Endodermal cell (in vitro differentiated cells): ENCODE results near the gene ZNF574. TPM values are rescaled to one million over a fixed set of nuclear protein-coding genes. Genes with fewer than 3 reads are reported as not detected.

Experiments
- DNase-seq: peaks from one replicate; pipeline ENCODE4 v3.0.0-alpha.2; 2017
- H3K27ac ChIP-seq: 2 replicates; pipeline ENCODE4 v1.5.1; 2013; ENCODE audit warnings: mild to moderate bottlenecking, low read depth, low read length, moderate library complexity
- H3K27me3 ChIP-seq: 2 replicates; pipeline ENCODE4 v1.6.1; 2013; ENCODE audit warnings: mild to moderate bottlenecking, low read length, moderate library complexity; ENCODE audit not compliant: insufficient read depth, control insufficient read depth, poor library complexity, severe bottlenecking
- H3K36me3 ChIP-seq: 2 replicates; pipeline ENCODE4 v1.7.0; 2013; ENCODE audit warnings: mild to moderate bottlenecking, low read length, moderate library complexity; ENCODE audit not compliant: control insufficient read depth, insufficient read depth
- H3K4me1 ChIP-seq: one replicate; pipeline ENCODE4 v1.7.0; 2013; ENCODE audit warnings: low read length; ENCODE audit not compliant: control insufficient read depth, insufficient read depth
- H3K4me3 ChIP-seq: 2 replicates; pipeline ENCODE4 v1.5.1; 2013; ENCODE audit warnings: mild to moderate bottlenecking, low read length, moderate library complexity
- H3K9ac ChIP-seq: 2 replicates; pipeline ENCODE4 v1.6.1; 2013; ENCODE audit warnings: mild to moderate bottlenecking, low read length, moderate library complexity; ENCODE audit not compliant: poor library complexity, severe bottlenecking; ENCODE audit errors: extremely low read depth
- H3K9me3 ChIP-seq: 2 replicates; pipeline ENCODE4 v1.6.1; 2013; ENCODE audit warnings: mild to moderate bottlenecking, low read length, moderate library complexity; ENCODE audit not compliant: control insufficient read depth
- H3K27ac Mint-ChIP-seq: 2 replicates; pipeline ENCODE4 v1.8.0; 2020; ENCODE audit warnings: mixed read lengths
- H3K27me3 Mint-ChIP-seq: 2 replicates; pipeline ENCODE4 v1.8.0; 2021; ENCODE audit warnings: mild to moderate bottlenecking, mixed read lengths; ENCODE audit not compliant: insufficient read depth
- H3K36me3 Mint-ChIP-seq: 2 replicates; pipeline ENCODE4 v1.8.0; 2020; ENCODE audit warnings: low read depth, mixed read lengths
- H3K4me1 Mint-ChIP-seq: 2 replicates; pipeline ENCODE4 v1.8.0; 2020; ENCODE audit warnings: mixed read lengths
- H3K4me3 Mint-ChIP-seq: 2 replicates; pipeline ENCODE4 v1.8.0; 2020; ENCODE audit warnings: mild to moderate bottlenecking, moderate library complexity, mixed read lengths
- H3K9me3 Mint-ChIP-seq: 2 replicates; pipeline ENCODE4 v1.8.0; 2020; ENCODE audit warnings: mild to moderate bottlenecking, mixed read lengths
- WGBS, 2 experiments: methylation state at CpG; one replicate each; pipeline versions ENCODE4 v1.1.5 to v1.1.7; 2013; ENCODE audit warnings: missing lambda C conversion rate in 2 of 2, mixed read lengths in 1 of 2; ENCODE audit not compliant: insufficient coverage in 1 of 2, insufficient read length in 1 of 2; 5-methylcytosine and 5-hydroxymethylcytosine counted together
- total RNA-seq, 2 donors: library from RNA; stranded (reverse); fragmentation: NEBNext Ultra II Directional in 1 of 2; extraction: Animal tissue kit (Norgen Biotek cat#: 25700) in 1 of 2; gene quantifications; 2 replicates in 1 of 2; 3 replicates in 1 of 2; pipeline ENCODE4 v1.2.1, GENCODE V29; 2021
- TF ChIP-seq, protein P1 (sequence below): fragments of 200-600 bp; sonication (generic); conservative IDR thresholded peaks from 2 replicates; pipeline ENCODE4 v1.5.0; 2021; ENCODE audit warnings: antibody characterized with exemption, mild to moderate bottlenecking

ZNF574 gene
- total RNA-seq, 2 donors from 2014 or later: 20.9 to 22.1 TPM

- H3K27ac Mint-ChIP-seq: no peak overlapping the region
- WGBS, 2 experiments: 92% methylated on average over 5 of the region's 5 CpGs; no CpG with 5 or more reads in 1 of the 2 experiments
- Histone ChIP-seq H3K27me3 (no peaks in the 10 kb centered on the region), H3K9ac (no peak overlapping the region), H3K4me1 (no peaks in the 10 kb centered on the region), H3K36me3 (peaks cover 37% of the 10 kb centered on the region), H3K9me3 (no peaks in the 10 kb centered on the region), H3K27ac (no peak overlapping the region), H3K4me3 (no peak overlapping the region)
- no peaks in the 10 kb centered on the region for H3K9me3 Mint-ChIP-seq
- H3K4me3 Mint-ChIP-seq: no peak overlapping the region
- TF ChIP-seq, protein P1, sequence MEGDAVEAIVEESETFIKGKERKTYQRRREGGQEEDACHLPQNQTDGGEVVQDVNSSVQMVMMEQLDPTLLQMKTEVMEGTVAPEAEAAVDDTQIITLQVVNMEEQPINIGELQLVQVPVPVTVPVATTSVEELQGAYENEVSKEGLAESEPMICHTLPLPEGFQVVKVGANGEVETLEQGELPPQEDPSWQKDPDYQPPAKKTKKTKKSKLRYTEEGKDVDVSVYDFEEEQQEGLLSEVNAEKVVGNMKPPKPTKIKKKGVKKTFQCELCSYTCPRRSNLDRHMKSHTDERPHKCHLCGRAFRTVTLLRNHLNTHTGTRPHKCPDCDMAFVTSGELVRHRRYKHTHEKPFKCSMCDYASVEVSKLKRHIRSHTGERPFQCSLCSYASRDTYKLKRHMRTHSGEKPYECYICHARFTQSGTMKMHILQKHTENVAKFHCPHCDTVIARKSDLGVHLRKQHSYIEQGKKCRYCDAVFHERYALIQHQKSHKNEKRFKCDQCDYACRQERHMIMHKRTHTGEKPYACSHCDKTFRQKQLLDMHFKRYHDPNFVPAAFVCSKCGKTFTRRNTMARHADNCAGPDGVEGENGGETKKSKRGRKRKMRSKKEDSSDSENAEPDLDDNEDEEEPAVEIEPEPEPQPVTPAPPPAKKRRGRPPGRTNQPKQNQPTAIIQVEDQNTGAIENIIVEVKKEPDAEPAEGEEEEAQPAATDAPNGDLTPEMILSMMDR: no peak
- DNase-seq: no peak
- no peaks in the 10 kb centered on the region for H3K27me3 Mint-ChIP-seq
- peaks cover 43% of the 10 kb centered on the region for H3K36me3 Mint-ChIP-seq
- H3K4me1 Mint-ChIP-seq: peaks cover 4% of the 10 kb centered on the region
These were observed 7.6 kb downstream of the ZNF574 start for GRCh38 chr19:42083537-42083936.

DNA sequence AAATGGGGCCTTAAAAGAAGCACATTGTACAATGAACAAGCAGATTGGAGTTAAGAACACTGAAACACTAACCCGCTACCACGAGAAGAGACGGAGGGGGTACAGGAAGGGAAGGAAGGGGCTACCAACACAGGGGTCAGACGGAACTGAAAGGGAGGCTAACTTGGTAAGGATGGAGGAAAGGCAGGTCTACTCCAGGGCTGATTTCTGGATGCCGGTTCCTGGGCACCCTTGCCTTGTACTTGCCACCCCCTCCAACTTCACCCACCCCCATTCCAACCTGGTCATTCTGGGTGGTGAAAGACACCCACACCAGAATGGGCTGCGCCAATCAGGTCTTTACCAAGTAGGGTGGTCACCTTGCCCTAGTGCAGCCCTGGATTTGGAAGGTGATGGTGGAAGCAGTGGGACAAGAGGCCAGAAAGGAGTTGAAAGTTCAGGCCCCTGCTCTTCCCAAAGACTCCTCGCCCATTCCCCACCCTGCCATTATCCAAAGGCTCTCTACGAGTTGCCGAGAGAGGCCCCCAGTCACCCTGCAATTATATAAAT, 10.3 kb downstream of the ZNF574 start:
- peaks cover 10% of the 10 kb centered on the region for H3K36me3 ChIP-seq
- Mint-ChIP-seq H3K36me3 (peaks cover 20% of the 10 kb centered on the region), H3K27me3 (peaks cover 1% of the 10 kb centered on the region), H3K4me3 (no peak overlapping the region), H3K27ac (no peak overlapping the region), H3K4me1 (peaks cover 4% of the 10 kb centered on the region), H3K9me3 (no peaks in the 10 kb centered on the region)
- H3K9ac ChIP-seq: no peak overlapping the region
- H3K9me3 ChIP-seq: no peaks in the 10 kb centered on the region
- 94 to 100% methylated on average over 4 to 6 of the region's 9 CpGs for WGBS, 2 experiments
- TF ChIP-seq, protein P1: no peak
- H3K27me3 ChIP-seq: no peaks in the 10 kb centered on the region
- H3K4me3 ChIP-seq: no peak overlapping the region
- no peaks in the 10 kb centered on the region for H3K4me1 ChIP-seq
- no peak overlapping the region for H3K27ac ChIP-seq
- DNase-seq: no peak

DNA sequence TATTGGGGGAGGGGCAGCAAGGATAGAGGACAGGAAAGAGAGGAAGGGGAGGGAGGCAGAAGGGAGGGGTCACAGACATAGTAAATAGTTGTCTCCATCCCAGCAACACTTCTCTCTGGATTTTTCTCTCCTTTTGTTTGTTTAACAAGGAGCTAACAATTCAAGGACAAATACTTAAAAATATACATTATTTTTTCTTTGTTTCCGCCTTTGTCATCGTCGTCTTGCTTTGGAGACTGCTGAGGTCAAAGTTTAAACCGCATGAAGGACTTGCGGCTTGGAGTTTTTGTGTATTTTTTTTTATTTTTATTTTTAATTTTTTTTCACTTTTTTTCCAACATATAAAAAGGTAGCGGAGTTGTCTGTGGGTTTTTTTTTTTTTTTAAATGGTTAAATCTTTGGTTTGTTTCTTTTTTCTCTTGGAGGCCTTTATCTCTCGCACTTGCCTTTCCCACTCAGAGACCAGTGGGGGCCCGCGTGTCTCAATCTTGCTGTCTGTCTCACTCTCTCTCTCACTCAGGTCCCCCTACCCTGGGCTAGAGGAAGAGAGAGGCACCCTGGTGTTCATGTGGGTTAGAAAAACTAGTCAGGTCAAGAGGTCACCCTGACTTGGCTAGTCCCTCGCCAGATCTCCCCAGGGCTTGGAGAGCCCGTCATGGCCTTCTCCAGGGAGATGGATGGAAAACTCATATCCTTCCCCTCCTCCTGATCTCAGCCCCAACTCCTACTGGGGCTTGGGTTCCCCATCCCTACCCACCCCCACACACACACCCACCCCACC, 11.0 kb downstream of the ZNF574 start:
- no peak overlapping the region for H3K9ac ChIP-seq
- WGBS, 2 experiments: 86% methylated on average over 8 of the region's 11 CpGs; no CpG with 5 or more reads in 1 of the 2 experiments
- no peak overlapping the region for H3K4me3 Mint-ChIP-seq

More for the DNA sequence above, 11.0 kb downstream of the ZNF574 start:
- peaks cover 1% of the 10 kb centered on the region for H3K27me3 Mint-ChIP-seq
- H3K27ac ChIP-seq: no peak overlapping the region
- H3K36me3 ChIP-seq: peaks cover 3% of the 10 kb centered on the region
- H3K9me3 Mint-ChIP-seq: no peaks in the 10 kb centered on the region
- H3K36me3 Mint-ChIP-seq: peaks cover 13% of the 10 kb centered on the region
- no peaks in the 10 kb centered on the region for H3K27me3 ChIP-seq
- peaks cover 3% of the 10 kb centered on the region for H3K4me1 Mint-ChIP-seq
- H3K4me1 ChIP-seq: no peaks in the 10 kb centered on the region
- no peak for DNase-seq
- TF ChIP-seq, protein P1: no peak
- H3K4me3 ChIP-seq: no peak overlapping the region
- no peaks in the 10 kb centered on the region for H3K9me3 ChIP-seq
- no peak overlapping the region for H3K27ac Mint-ChIP-seq
